Suprapubic skin (tissue), 4 donors: ENCODE results near the gene SRSF1. TPM values are rescaled to one million over a fixed set of nuclear protein-coding genes. Genes with fewer than 3 reads are reported as not detected.

Experiments used
- DNase-seq, 2 donors: peaks; one replicate each; pipeline ENCODE4 v3.0.0-alpha.2; 2019; ENCODE audit warnings: low spot score in 2 of 2
- H3K27ac ChIP-seq: fragments of 200-600 bp; sonication (generic); one replicate; pipeline ENCODE4 v1.5.1; 2019
- H3K27me3 ChIP-seq: fragments of 200-600 bp; sonication (generic); one replicate; pipeline ENCODE4 v1.5.1; 2019
- H3K36me3 ChIP-seq: fragments of 200-600 bp; sonication (generic); one replicate; pipeline ENCODE4 v1.5.1; 2019
- H3K4me1 ChIP-seq: fragments of 200-600 bp; sonication (generic); one replicate; pipeline ENCODE4 v1.5.1; 2019
- H3K4me3 ChIP-seq: fragments of 200-600 bp; sonication (generic); one replicate; pipeline ENCODE4 v1.5.1; 2019; ENCODE audit warnings: mild to moderate bottlenecking
- H3K9me3 ChIP-seq: fragments of 200-600 bp; sonication (generic); one replicate; pipeline ENCODE4 v1.5.1; 2019
- CTCF ChIP-seq, 2 donors: fragments of 200-600 bp in 1 of 2; fragments of 450-650 bp in 1 of 2; sonication (generic) in 1 of 2; IDR thresholded peaks; one replicate each; pipeline ENCODE4 v1.5.1; 2016 to 2019; ENCODE audit warnings: antibody characterized with exemption in 2 of 2, mild to moderate bottlenecking in 1 of 2, moderate library complexity in 1 of 2
- EP300 ChIP-seq: sonication (generic); formaldehyde crosslinking; IDR thresholded peaks from one replicate; pipeline ENCODE4 v1.6.1; 2017; ENCODE audit warnings: antibody characterized with exemption
- POLR2A ChIP-seq, 2 donors: fragments of 450-650 bp; IDR thresholded peaks; one replicate each; pipeline ENCODE4 v1.6.1; 2017; ENCODE audit warnings: antibody characterized with exemption in 2 of 2, mild to moderate bottlenecking in 2 of 2, moderate library complexity in 2 of 2
- POLR2AphosphoS5 ChIP-seq, 3 donors: sonication (generic); formaldehyde crosslinking; IDR thresholded peaks; one replicate each; pipeline ENCODE4 v1.6.1; 2017; ENCODE audit warnings: antibody characterized with exemption in 3 of 3
- WGBS: methylation state at CpG from one replicate; pipeline ENCODE4 v1.1.5; 2018; 5-methylcytosine and 5-hydroxymethylcytosine counted together
- total RNA-seq, 4 donors: library from RNA; depleted of rRNA; stranded (reverse); fragments of >200 nt; gene quantifications; one replicate each; pipeline ENCODE4 v1.1.0, GENCODE V29; 2016

The SRSF1 gene
- total RNA-seq, 4 donors from 2014 or later, result 108 to 172 (median 125) TPM

GRCh38 chr17:57954397-57955182 is 52.5 kb downstream of the SRSF1 start:
- 5% methylated on average over 15 of the region's 85 CpGs for WGBS
- no peaks in the 10 kb centered on the region for H3K9me3 ChIP-seq
- peak overlapping the region; percentile 82 for H3K4me3 ChIP-seq
- no peaks in the 10 kb centered on the region for H3K27me3 ChIP-seq
- DNase-seq, result peak; percentile 90 to 92
- H3K36me3 ChIP-seq, result no peaks in the 10 kb centered on the region
- peaks cover 47% of the 10 kb centered on the region for H3K4me1 ChIP-seq
- peak overlapping the region; percentile 97 for H3K27ac ChIP-seq
- TF ChIP-seq POLR2AphosphoS5 (IDR thresholded peaks at IDR 0.05), result no peak
- no peak for TF ChIP-seq POLR2A (IDR thresholded peaks at IDR 0.05)
- TF ChIP-seq EP300, result no peak
- TF ChIP-seq CTCF (IDR thresholded peaks at IDR 0.05), result no peak

- Histone ChIP-seq H3K9me3 (no peaks in the 10 kb centered on the region), H3K4me1 (peaks cover 54% of the 10 kb centered on the region), H3K4me3 (peak overlapping the region; percentile 82), H3K36me3 (no peaks in the 10 kb centered on the region), H3K27me3 (no peaks in the 10 kb centered on the region), H3K27ac (peak overlapping the region; percentile 97)
- 74% methylated on average over 11 of the region's 13 CpGs for WGBS
- DNase-seq, result no peak
- TF ChIP-seq CTCF (IDR thresholded peaks at IDR 0.05) (no peak), POLR2A (IDR thresholded peaks at IDR 0.05) (no peak), POLR2AphosphoS5 (IDR thresholded peaks at IDR 0.05) (no peak), EP300 (no peak)
These were observed 53.2 kb downstream of the SRSF1 start for GRCh38 chr17:57953705-57954396.

Other genes with a start within 250 kb of the SRSF1 start
- 10 to 100 TPM in 3 of 4 donors, 1 to 10 TPM in 1; 7.4 to 15.2 (median 12.5) TPM for gene MRPS23, start 157.2 kb downstream of the SRSF1 start, total RNA-seq
- gene CUEDC1, start 51.8 kb downstream of the SRSF1 start, total RNA-seq, result 10 to 100 TPM in 2 of 4 donors, 1 to 10 TPM in 2; 5.1 to 34.2 (median 12.8) TPM
- 10 to 100 TPM; 45.3 to 76.0 (median 63.7) TPM for gene VEZF1, start 19.0 kb downstream of the SRSF1 start, total RNA-seq
- 10 to 100 TPM; 14.6 to 22.4 (median 16.5) TPM for gene DYNLL2, start 76.2 kb upstream of the SRSF1 start, total RNA-seq
- not detected for gene OR4D1, start 141.1 kb upstream of the SRSF1 start, total RNA-seq
- not detected for gene OR4D2, start 159.7 kb upstream of the SRSF1 start, total RNA-seq
- gene EPX, start 185.5 kb upstream of the SRSF1 start, total RNA-seq, result under 1 TPM in 1 of 4 donors, not detected in 3; 0.25 TPM
- 10 to 100 TPM; 11.0 to 25.1 (median 17.2) TPM for gene MKS1, start 212.0 kb upstream of the SRSF1 start, total RNA-seq
- under 1 TPM in 2 of 4 donors, not detected in 2; 0.19 to 0.23 TPM for gene LPO, start 231.3 kb upstream of the SRSF1 start, total RNA-seq